HEK293 (cell line): ENCODE results near the gene MCAT.

Experiments
- BCL11A ChIP-seq: fragments of 450-650 bp; formaldehyde crosslinking; IDR thresholded peaks from 2 replicates; pipeline ENCODE4 v1.5.1; 2016; ENCODE audit warnings: low read depth, missing biosample characterization, missing genetic modification characterization
- GLIS1 ChIP-seq: fragments of 450-650 bp; formaldehyde crosslinking; IDR thresholded peaks from 2 replicates; pipeline ENCODE4 v1.5.1; 2016; ENCODE audit warnings: missing biosample characterization, missing genetic modification characterization
- GLIS2 ChIP-seq: fragments of 450-650 bp; formaldehyde crosslinking; IDR thresholded peaks from 2 replicates; pipeline ENCODE4 v1.5.1; 2016; ENCODE audit warnings: missing biosample characterization, missing genetic modification characterization
- HIC1 ChIP-seq: fragments of 450-650 bp; formaldehyde crosslinking; IDR thresholded peaks from 2 replicates; pipeline ENCODE4 v1.5.1; 2016; ENCODE audit warnings: missing biosample characterization, missing genetic modification characterization
- KLF1 ChIP-seq: fragments of 450-650 bp; formaldehyde crosslinking; IDR thresholded peaks from 2 replicates; pipeline ENCODE4 v1.5.1; 2016; ENCODE audit warnings: missing biosample characterization, missing genetic modification characterization
- KLF16 ChIP-seq: fragments of 450-650 bp; formaldehyde crosslinking; IDR thresholded peaks from 2 replicates; pipeline ENCODE4 v1.5.1; 2017; ENCODE audit warnings: missing biosample characterization, missing genetic modification characterization
- KLF17 ChIP-seq: fragments of 450-650 bp; formaldehyde crosslinking; IDR thresholded peaks from 2 replicates; pipeline ENCODE4 v1.5.1; 2016; ENCODE audit warnings: missing biosample characterization, missing genetic modification characterization
- KLF9 ChIP-seq: fragments of 450-650 bp; formaldehyde crosslinking; IDR thresholded peaks from 2 replicates; pipeline ENCODE4 v1.5.1; 2016; ENCODE audit warnings: missing biosample characterization, missing genetic modification characterization, low read depth
- OSR2 ChIP-seq: fragments of 450-650 bp; formaldehyde crosslinking; IDR thresholded peaks from 2 replicates; pipeline ENCODE4 v1.5.1; 2016; ENCODE audit warnings: missing biosample characterization, missing genetic modification characterization
- PATZ1 ChIP-seq: fragments of 450-650 bp; formaldehyde crosslinking; IDR thresholded peaks from 2 replicates; pipeline ENCODE4 v1.5.1; 2016; ENCODE audit warnings: missing biosample characterization, missing genetic modification characterization
- PRDM10 ChIP-seq: fragments of 450-650 bp; formaldehyde crosslinking; IDR thresholded peaks from 2 replicates; pipeline ENCODE4 v1.5.1; 2016; ENCODE audit warnings: missing biosample characterization, missing genetic modification characterization
- SCRT1 ChIP-seq: fragments of 450-650 bp; formaldehyde crosslinking; IDR thresholded peaks from 2 replicates; pipeline ENCODE4 v1.5.1; 2016; ENCODE audit warnings: missing biosample characterization, missing genetic modification characterization, borderline replicate concordance
- SP2 ChIP-seq: fragments of 450-650 bp; formaldehyde crosslinking; IDR thresholded peaks from 2 replicates; pipeline ENCODE4 v1.5.1; 2016; ENCODE audit warnings: missing biosample characterization, missing genetic modification characterization
- SP7 ChIP-seq: fragments of 450-650 bp; formaldehyde crosslinking; IDR thresholded peaks from 2 replicates; pipeline ENCODE4 v1.5.1; 2016; ENCODE audit warnings: missing biosample characterization, missing genetic modification characterization
- ZBTB1 ChIP-seq: fragments of 450-650 bp; formaldehyde crosslinking; IDR thresholded peaks from 2 replicates; pipeline ENCODE4 v1.5.1; 2016; ENCODE audit warnings: missing biosample characterization, missing genetic modification characterization
- ZBTB20 ChIP-seq: fragments of 450-650 bp; formaldehyde crosslinking; IDR thresholded peaks from 2 replicates; pipeline ENCODE4 v1.5.1; 2016; ENCODE audit warnings: missing biosample characterization, missing genetic modification characterization
- ZFHX2 ChIP-seq: fragments of 450-650 bp; formaldehyde crosslinking; conservative IDR thresholded peaks from 2 replicates; pipeline ENCODE4 v1.5.1; 2016; ENCODE audit warnings: missing biosample characterization, missing genetic modification characterization
- ZIC2 ChIP-seq: fragments of 450-650 bp; formaldehyde crosslinking; IDR thresholded peaks from 2 replicates; pipeline ENCODE4 v1.5.1; 2016; ENCODE audit warnings: missing biosample characterization, missing genetic modification characterization
- ZNF169 ChIP-seq: fragments of 450-650 bp; formaldehyde crosslinking; IDR thresholded peaks from 2 replicates; pipeline ENCODE4 v1.5.1; 2016; ENCODE audit warnings: missing biosample characterization, missing genetic modification characterization
- ZNF223 ChIP-seq: fragments of 450-650 bp; formaldehyde crosslinking; IDR thresholded peaks from 2 replicates; pipeline ENCODE4 v1.5.1; 2016; ENCODE audit warnings: missing biosample characterization, missing genetic modification characterization
- ZNF501 ChIP-seq: fragments of 450-650 bp; formaldehyde crosslinking; IDR thresholded peaks from 2 replicates; pipeline ENCODE4 v1.5.1; 2016; ENCODE audit warnings: missing biosample characterization, missing genetic modification characterization
- ZNF596 ChIP-seq: fragments of 450-650 bp; IDR thresholded peaks from 2 replicates; pipeline ENCODE4 v1.5.0; 2018; ENCODE audit warnings: missing biosample characterization, mild to moderate bottlenecking, missing genetic modification characterization, moderate library complexity
- ZSCAN23 ChIP-seq: fragments of 450-650 bp; formaldehyde crosslinking; IDR thresholded peaks from 2 replicates; pipeline ENCODE4 v1.5.1; 2016; ENCODE audit warnings: missing biosample characterization, missing genetic modification characterization

MCAT gene

GRCh38 chr22:43128928-43129424 lies 14.2 kb downstream of the MCAT start (continued):
- TF ChIP-seq HIC1 (tag by site-specific recombination) (peak; percentile 46; the same call in 1 of the 2 replicates), PRDM10 (tag by site-specific recombination) (no peak), ZIC2 (tag by site-specific recombination) (peak; percentile 88), BCL11A (tag by site-specific recombination) (0 out of 2 replicates have a peak, but pooled peaks have one; percentile 22), SCRT1 (peak; percentile 100), SP7 (tag by site-specific recombination) (peak; percentile 57; the same call in 1 of the 2 replicates), KLF16 (peak; percentile 39; the same call in 1 of the 2 replicates), PATZ1 (peak; percentile 50), SP2 (peak; percentile 11; the same call in 1 of the 2 replicates), KLF1 (peak; percentile 96), ZBTB20 (no peak), KLF9 (tag by site-specific recombination) (0 out of 2 replicates have a peak, but pooled peaks have one; percentile 32), ZNF501 (tag by site-specific recombination) (no peak), ZBTB1 (tag by site-specific recombination) (no peak), ZNF169 (no peak), OSR2 (peak; percentile 97), ZSCAN23 (tag by site-specific recombination) (no peak), GLIS2 (tag by site-specific recombination) (peak; percentile 63), ZNF223 (no peak), GLIS1 (tag by site-specific recombination) (peak; percentile 96), KLF17 (tag by site-specific recombination) (peak; percentile 30; the same call in 1 of the 2 replicates), ZFHX2 (tag by site-specific recombination) (0 out of 2 replicates have a peak, but pooled peaks have one; percentile 10), ZNF596 (tag by site-specific recombination) (no peak)
